Measurements from ENCODE around the gene PLPPR5. TPM values are rescaled to one million over a fixed set of nuclear protein-coding genes. Genes with fewer than 3 reads are reported as not detected.

The PLPPR5 gene
- total and polyA plus RNA-seq, 2 of the 8 experiments (the other 6 are each of a cell fraction or from before 2014, with no cell fraction given) = 1.9 to 5.6 TPM

DNA sequence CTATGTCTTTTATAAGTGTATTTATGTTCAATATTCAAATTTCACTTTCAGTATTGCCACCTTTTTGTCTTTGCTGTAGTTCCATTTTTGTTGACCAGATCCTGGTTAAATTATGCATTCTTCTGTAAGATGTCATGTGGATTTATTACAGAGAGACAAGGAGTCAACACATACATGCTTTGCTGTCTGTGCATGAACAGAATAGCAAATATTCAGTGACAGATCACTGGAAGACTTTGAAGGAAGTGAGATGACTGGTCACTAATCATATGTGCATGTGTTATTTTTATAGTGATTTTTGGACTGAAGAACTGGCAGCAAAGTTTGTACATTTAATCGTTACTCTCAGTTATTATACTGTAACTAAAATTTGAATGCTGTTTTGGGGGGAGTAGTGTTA, 117.2 kb downstream of the PLPPR5 start:
- Histone ChIP-seq H3K56ac (replicated peaks; ENCODE audit: insufficient read length, low read depth, low read length) (no peak overlapping the region), H2BK15ac (ENCODE audit: low read length) (no peak overlapping the region), H3K14ac (ENCODE audit: insufficient read length) (no peak overlapping the region), H3K4ac (replicated peaks; ENCODE audit: insufficient read length, low read depth, low read length) (no peak overlapping the region), H2BK12ac (ENCODE audit: low read depth, low read length) (no peak overlapping the region), H3K18ac (ENCODE audit: extremely low read depth, low read length) (no peak overlapping the region), H3K27me3 (replicated peaks in 1 of 4; ENCODE audit: control insufficient read depth in 3 of 4, extremely low read depth in 1 of 4, insufficient read depth in 3 of 4, low read length in 3 of 4) (no peaks in the 10 kb centered on the region), H3K79me1 (ENCODE audit: low read depth, low read length) (no peaks in the 10 kb centered on the region), H4K8ac (ENCODE audit: extremely low read depth, insufficient read depth, low read length) (no peak overlapping the region), H2BK120ac (replicated peaks; ENCODE audit: low read depth, low read length) (no peak overlapping the region), H4K91ac (replicated peaks; ENCODE audit: insufficient read length, low read length) (no peak overlapping the region), H2BK5ac (ENCODE audit: low read depth, low read length) (no peak overlapping the region), H4K5ac (ENCODE audit: insufficient read length, low read depth, low read length) (no peak overlapping the region), H3K4me2 (ENCODE audit: insufficient read depth in 1 of 2, low read depth in 2 of 2, low read length in 2 of 2) (no peak overlapping the region), H3K9ac (replicated peaks in 1 of 4; ENCODE audit: extremely low read depth in 1 of 4, low read depth in 3 of 4, low read length in 3 of 4) (no peak overlapping the region), H3K9me3 (ENCODE audit: insufficient read depth in 2 of 2, low read depth in 1 of 2, low read length in 1 of 2) (no peaks in the 10 kb centered on the region), H3K27ac (ENCODE audit: low read depth, low read length) (no peak overlapping the region), H2AFZ (ENCODE audit: low read length) (no peak overlapping the region), H3K79me2 (ENCODE audit: control insufficient read depth in 1 of 2, insufficient read depth in 2 of 2, low read length in 2 of 2) (no peaks in the 10 kb centered on the region), H3K36me3 (ENCODE audit: control insufficient read depth in 2 of 4, insufficient read depth in 4 of 4, low read length in 3 of 4) (no peaks in the 10 kb centered on the region), H2AK5ac (ENCODE audit: low read depth, low read length) (no peak overlapping the region), H3K23ac (ENCODE audit: insufficient read length) (no peak overlapping the region), H3K23me2 (ENCODE audit: low read depth, low read length) (no peaks in the 10 kb centered on the region), H3K4me3 (ENCODE audit: extremely low read depth in 1 of 4, insufficient read depth in 2 of 4, low read depth in 3 of 4, low read length in 4 of 4) (no peak overlapping the region), H4K20me1 (replicated peaks in 1 of 2; ENCODE audit: control insufficient read depth in 1 of 2, insufficient read depth in 2 of 2, low read length in 2 of 2) (no peaks in the 10 kb centered on the region), H2BK20ac (ENCODE audit: low read length) (no peak overlapping the region), H3K4me1 (replicated peaks in 1 of 4; ENCODE audit: control insufficient read depth in 3 of 4, insufficient read depth in 4 of 4, low read length in 3 of 4) (no peaks in the 10 kb centered on the region)
- ChIA-PET CTCF (ENCODE audit: partially characterized antibody) (no interaction called here), POLR2A (ENCODE audit: partially characterized antibody) (no interaction called here)
- FAIRE-seq (no peak), DNase-seq (ENCODE audit: low read depth in 1 of 2, low spot score in 2 of 2) (no peak)
- 86% methylated on average over 1 of the region's 1 CpG; no CpG with 5 or more reads in 1 of the 2 experiments for WGBS, 2 experiments (ENCODE audit: extremely low coverage in 1 of 2, insufficient coverage in 1 of 2, insufficient read length in 1 of 2, insufficient replicate concordance in 2 of 2, low coverage in 1 of 2, low lambda C conversion rate in 2 of 2, missing lambda C conversion rate in 1 of 2)
- TF ChIP-seq TAF7 (optimal IDR thresholded peaks at IDR 0.05; ENCODE audit: borderline replicate concordance, low read depth, low read length) (no peak), BRCA1 (IDR thresholded peaks at IDR 0.05; ENCODE audit: low read depth, low read length) (no peak), RBBP5 (IDR thresholded peaks at IDR 0.05; ENCODE audit: borderline replicate concordance, low read depth, low read length) (no peak), EZH2 (IDR thresholded peaks at IDR 0.05; ENCODE audit: low read depth, low read length, severe bottlenecking) (no peak), CHD1 (IDR thresholded peaks at IDR 0.05; ENCODE audit: low read depth, low read length) (no peak), YY1 (IDR thresholded peaks at IDR 0.05; ENCODE audit: low read depth, low read length) (no peak), RXRA (IDR thresholded peaks at IDR 0.05; ENCODE audit: insufficient read depth, low read depth, low read length) (no peak), JUN (IDR thresholded peaks at IDR 0.05; ENCODE audit: low read depth, low read length) (no peak), E2F6 (IDR thresholded peaks at IDR 0.05) (no peak), BACH1 (IDR thresholded peaks at IDR 0.05; ENCODE audit: low read length) (no peak), TBP (IDR thresholded peaks at IDR 0.05; ENCODE audit: low read depth, low read length) (no peak), CBX5 (IDR thresholded peaks at IDR 0.05; ENCODE audit: low read depth, low read length) (no peak), RNF2 (IDR thresholded peaks at IDR 0.05; ENCODE audit: borderline replicate concordance, low read depth, low read length, missing control alignments, poor library complexity, severe bottlenecking) (no peak), ATF3 (IDR thresholded peaks at IDR 0.05; ENCODE audit: insufficient read depth, low read depth, low read length) (no peak)
